CD4-positive, alpha-beta T cell treated with Interleukin-1 beta for 1 hour (primary cell): Measurements from ENCODE around the gene CCND2.

Experiments used
- DNase-seq, 2 donors: peaks; one replicate each; pipeline ENCODE4 v3.0.0-alpha.2; 2020 to 2022

Gene CCND2

GRCh38 chr12:4277857-4278256 lies 4.3 kb downstream of the CCND2 start:
- no peak for DNase-seq

- peak in 1 of 2 donors; percentile 48 for DNase-seq
Observed at GRCh38 chr12:4278329-4279197, 5.0 kb downstream of the CCND2 start.

- no peak for DNase-seq
Observed at GRCh38 chr12:4279198-4279690, 5.7 kb downstream of the CCND2 start.

- no peak for DNase-seq
Observed at GRCh38 chr12:4280351-4281163, 7.0 kb downstream of the CCND2 start.

- no peak for DNase-seq
Observed at GRCh38 chr12:4281173-4281654, 7.7 kb downstream of the CCND2 start.

- no peak for DNase-seq
Observed at GRCh38 chr12:4282103-4282891, 8.7 kb downstream of the CCND2 start.

GRCh38 chr12:4282892-4283511 lies 9.4 kb downstream of the CCND2 start:
- DNase-seq: no peak

GRCh38 chr12:4283512-4284255 lies 10.1 kb downstream of the CCND2 start:
- no peak for DNase-seq

- no peak for DNase-seq
Observed at GRCh38 chr12:4284306-4284705, 10.7 kb downstream of the CCND2 start.

- DNase-seq: no peak
Observed at GRCh38 chr12:4285070-4285469, 11.5 kb downstream of the CCND2 start.

GRCh38 chr12:4286228-4286627 lies 12.7 kb downstream of the CCND2 start:
- no peak for DNase-seq

GRCh38 chr12:4286771-4287317 lies 13.3 kb downstream of the CCND2 start:
- no peak for DNase-seq

- no peak for DNase-seq
Observed at GRCh38 chr12:4287325-4288211, 14.0 kb downstream of the CCND2 start.

GRCh38 chr12:4288296-4289131 lies 15.0 kb downstream of the CCND2 start:
- DNase-seq: no peak

GRCh38 chr12:4289231-4289878 lies 15.8 kb downstream of the CCND2 start:
- DNase-seq: no peak

- no peak for DNase-seq
Observed at GRCh38 chr12:4289998-4290790, 16.6 kb downstream of the CCND2 start.

GRCh38 chr12:4292341-4293073 lies 18.9 kb downstream of the CCND2 start:
- DNase-seq: no peak
